Psoas muscle (tissue), 8 donors: Measurements from ENCODE around the gene ADAMTSL3. TPM values are rescaled to one million over a fixed set of nuclear protein-coding genes. Genes with fewer than 3 reads are reported as not detected.

Source experiments
- ATAC-seq, 4 donors: fragments of 200-7000 bp; cut with Tn5 transposase; one replicate each; pipeline ENCODE4 v1.9.1; 2020; ENCODE audit warnings: moderate library complexity in 3 of 4, mild to moderate bottlenecking in 2 of 4
- DNase-seq, 2 donors: peaks; one replicate each; pipeline ENCODE4 v3.0.0-alpha.2; 2020
- H3K27ac ChIP-seq: fragments of 200-600 bp; one replicate; pipeline ENCODE4 v1.8.0; 2022
- H3K27me3 ChIP-seq, 3 donors: fragments of 200-600 bp in 1 of 3; one replicate each; pipeline versions ENCODE4 v1.6.1 to v1.8.0; 2013 to 2022; ENCODE audit warnings: low read length in 2 of 3, mild to moderate bottlenecking in 2 of 3, moderate library complexity in 1 of 3; ENCODE audit not compliant: insufficient read depth in 3 of 3
- H3K36me3 ChIP-seq, 2 donors: fragments of 200-600 bp in 1 of 2; one replicate each; pipeline versions ENCODE4 v1.6.1 to v1.8.0; 2013 to 2022; ENCODE audit warnings: low read depth in 1 of 2, mild to moderate bottlenecking in 1 of 2, moderate library complexity in 1 of 2; ENCODE audit not compliant: insufficient read depth in 1 of 2
- H3K4me1 ChIP-seq: fragments of 200-600 bp; one replicate; pipeline ENCODE4 v1.8.0; 2022
- H3K4me3 ChIP-seq: fragments of 200-600 bp; one replicate; pipeline ENCODE4 v1.8.0; 2022; ENCODE audit warnings: mild to moderate bottlenecking
- H3K9me3 ChIP-seq: fragments of 200-600 bp; one replicate; pipeline ENCODE4 v1.8.0; 2022
- WGBS, 3 donors: extraction: QIAGEN DNeasy Blood & Tissue Kit; methylation state at CpG; one replicate each; pipeline versions ENCODE4 v1.1.6 to v1.1.7; 2013; 5-methylcytosine and 5-hydroxymethylcytosine counted together
- intact Hi-C, 2 donors: fragments of 100-400 bp; cut with DNase I; formaldehyde crosslinking; loops; one replicate each; pipeline versions ENCODE4 v1.11.0 to v1.14.2; 2022
- polyA plus RNA-seq, 3 donors: library from polyadenylated mRNA; stranded (reverse); fragments of 200-250 nt; gene quantifications; one replicate each; pipeline ENCODE4 v1.2.3, GENCODE V29; 2013
- total RNA-seq, 4 donors: library from RNA; stranded (reverse); fragmentation: NEBNext Ultra II Directional in 2 of 4; extraction: Animal tissue kit (Norgen Biotek cat#: 25700) in 2 of 4; gene quantifications; one replicate each; pipeline versions ENCODE4 v1.2.1 to v1.2.4, GENCODE V29; 2021 to 2023
- TF ChIP-seq, protein P1 (sequence below): fragments of 200-600 bp; IDR thresholded peaks from one replicate; pipeline ENCODE4 v1.8.0; 2022; ENCODE audit warnings: antibody characterized with exemption
- donor health status: healthy with polysubstance abuse.
- donor health status: DM: no; HTN: no; CAD: no; lungs with moderate emphysema.
- donor health status: Bipolar disorder and iron deficiency.
- donor health status: healthy.
- donor health status: DM: yes; HTN: yes; CAD: no.
- donor health status: DM: no; HTN: no; CAD: no.
- donor health status: DM: no; HTN: no; CAD: no.
- donor health status: DM: yes; HTN: yes; CAD: no.

The ADAMTSL3 gene
- total and polyA plus RNA-seq, 7 donors = 0.35 to 12.8 (median 2.1) TPM

DNA sequence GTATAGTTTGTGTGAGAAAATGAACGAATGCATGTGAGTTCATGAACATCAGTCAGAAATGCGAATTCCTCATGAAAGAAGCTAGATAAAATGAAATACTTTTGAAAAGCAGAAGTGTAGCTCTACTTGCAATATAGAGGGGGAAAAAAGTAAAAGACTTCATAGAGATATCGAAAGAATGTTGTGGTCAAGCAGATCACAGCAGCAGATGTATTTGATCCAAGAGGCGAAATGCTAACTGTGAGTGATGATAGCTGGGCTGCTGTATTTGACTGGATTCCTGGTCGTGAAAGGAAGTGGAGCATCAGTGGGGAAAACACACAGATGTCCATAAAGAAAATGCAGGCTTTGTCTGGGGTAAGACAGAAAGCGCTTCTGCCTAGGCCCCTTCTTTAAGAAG lies 112.4 kb downstream of the ADAMTSL3 start:
- TF ChIP-seq, protein P1, sequence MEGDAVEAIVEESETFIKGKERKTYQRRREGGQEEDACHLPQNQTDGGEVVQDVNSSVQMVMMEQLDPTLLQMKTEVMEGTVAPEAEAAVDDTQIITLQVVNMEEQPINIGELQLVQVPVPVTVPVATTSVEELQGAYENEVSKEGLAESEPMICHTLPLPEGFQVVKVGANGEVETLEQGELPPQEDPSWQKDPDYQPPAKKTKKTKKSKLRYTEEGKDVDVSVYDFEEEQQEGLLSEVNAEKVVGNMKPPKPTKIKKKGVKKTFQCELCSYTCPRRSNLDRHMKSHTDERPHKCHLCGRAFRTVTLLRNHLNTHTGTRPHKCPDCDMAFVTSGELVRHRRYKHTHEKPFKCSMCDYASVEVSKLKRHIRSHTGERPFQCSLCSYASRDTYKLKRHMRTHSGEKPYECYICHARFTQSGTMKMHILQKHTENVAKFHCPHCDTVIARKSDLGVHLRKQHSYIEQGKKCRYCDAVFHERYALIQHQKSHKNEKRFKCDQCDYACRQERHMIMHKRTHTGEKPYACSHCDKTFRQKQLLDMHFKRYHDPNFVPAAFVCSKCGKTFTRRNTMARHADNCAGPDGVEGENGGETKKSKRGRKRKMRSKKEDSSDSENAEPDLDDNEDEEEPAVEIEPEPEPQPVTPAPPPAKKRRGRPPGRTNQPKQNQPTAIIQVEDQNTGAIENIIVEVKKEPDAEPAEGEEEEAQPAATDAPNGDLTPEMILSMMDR = no peak
- Histone ChIP-seq H3K9me3 (no peaks in the 10 kb centered on the region), H3K36me3 (no peaks in the 10 kb centered on the region), H3K27ac (no peak overlapping the region), H3K27me3 (no peaks in the 10 kb centered on the region), H3K4me3 (no peak overlapping the region), H3K4me1 (no peaks in the 10 kb centered on the region)
- 84 to 89% (median 87%) methylated on average over 6 of the region's 6 CpGs for WGBS, 3 donors
- ATAC-seq = no peak
- no peak for DNase-seq
- intact Hi-C loops = no loop called here

DNA sequence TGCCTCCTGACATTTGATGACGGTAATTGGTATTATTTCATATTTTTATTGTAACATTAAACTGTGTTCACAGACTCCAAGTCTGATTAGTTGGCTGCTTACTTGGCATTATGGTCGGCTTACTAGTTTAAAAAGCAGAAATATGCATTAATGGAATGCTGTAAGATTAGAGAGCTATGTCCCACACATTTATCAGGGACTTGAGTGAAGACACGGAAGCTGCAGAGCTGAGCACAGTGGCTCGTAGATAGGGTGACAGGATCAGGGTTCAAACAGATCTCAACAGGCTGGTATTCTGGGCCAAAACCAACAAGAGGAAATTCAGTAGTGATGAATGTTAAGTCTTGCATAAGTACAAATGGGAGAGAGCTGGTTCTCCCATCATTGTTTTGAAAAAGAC lies 113.8 kb downstream of the ADAMTSL3 start:
- Histone ChIP-seq H3K4me1 (no peaks in the 10 kb centered on the region), H3K27ac (no peak overlapping the region), H3K9me3 (no peaks in the 10 kb centered on the region), H3K36me3 (no peaks in the 10 kb centered on the region), H3K27me3 (no peaks in the 10 kb centered on the region), H3K4me3 (no peak overlapping the region)
- ATAC-seq (no peak), DNase-seq (no peak)
- 73 to 78% (median 76%) methylated on average over 4 of the region's 4 CpGs for WGBS, 3 donors
- intact Hi-C loops = no loop called here
- TF ChIP-seq, protein P1 = no peak

DNA sequence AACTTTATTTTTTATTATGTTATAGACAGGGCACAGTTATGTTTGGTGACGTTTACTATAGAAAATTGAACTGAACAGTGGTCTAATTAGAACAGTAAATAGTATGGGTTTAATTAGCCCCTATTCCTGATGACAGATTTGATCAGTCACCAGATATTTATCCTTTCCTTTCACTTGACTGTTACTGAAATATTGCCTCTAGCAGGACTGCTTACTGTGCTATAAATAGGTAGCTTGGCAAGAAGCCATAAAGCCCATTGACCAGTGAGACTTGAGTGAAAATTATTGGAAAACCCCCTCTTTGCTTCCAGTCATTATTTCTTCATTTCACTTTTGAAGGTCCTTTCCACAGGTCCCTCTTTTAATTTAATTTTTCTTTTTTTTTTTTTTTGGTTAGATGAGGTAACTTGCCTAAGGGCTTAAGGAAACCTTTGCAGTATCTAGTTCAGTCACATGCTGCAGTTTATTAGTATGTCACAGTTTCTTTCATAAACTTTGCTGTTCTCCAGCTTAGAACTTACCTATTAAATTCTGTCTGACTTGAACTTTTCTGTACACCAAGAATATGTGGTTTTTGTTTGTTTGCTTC lies 115.6 kb downstream of the ADAMTSL3 start:
- ATAC-seq (no peak), DNase-seq (no peak)
- 61 to 71% (median 64%) methylated on average over 1 of the region's 1 CpG for WGBS, 3 donors
- H3K9me3 ChIP-seq = no peaks in the 10 kb centered on the region
- H3K27ac ChIP-seq = no peak overlapping the region
- H3K4me1 ChIP-seq = no peaks in the 10 kb centered on the region
- H3K27me3 ChIP-seq = no peaks in the 10 kb centered on the region
- H3K36me3 ChIP-seq = no peaks in the 10 kb centered on the region
- TF ChIP-seq, protein P1 = no peak
- H3K4me3 ChIP-seq = no peak overlapping the region
- intact Hi-C loops = no loop called here

DNA sequence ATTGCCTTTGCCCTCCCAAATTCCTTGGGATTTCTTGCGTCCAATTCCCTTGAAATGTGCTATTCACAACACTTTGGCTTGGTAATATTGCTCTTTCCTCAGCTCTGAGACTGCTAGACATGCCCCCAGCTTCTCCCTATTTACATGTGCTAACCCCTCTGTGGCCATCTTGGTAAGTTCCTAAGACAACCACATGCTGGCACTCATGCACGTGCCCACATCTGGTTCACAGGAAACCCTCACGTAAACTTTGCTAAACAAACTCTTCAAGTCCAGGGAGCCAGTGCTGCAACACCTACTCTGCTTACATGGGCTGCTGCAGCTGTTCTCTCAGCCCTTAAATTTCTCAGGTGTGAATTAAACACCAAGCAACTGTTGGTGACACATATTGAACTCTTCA lies 121.8 kb downstream of the ADAMTSL3 start:
- Histone ChIP-seq H3K36me3 (no peaks in the 10 kb centered on the region), H3K4me3 (no peak overlapping the region), H3K4me1 (no peaks in the 10 kb centered on the region), H3K27ac (no peak overlapping the region), H3K27me3 (no peaks in the 10 kb centered on the region), H3K9me3 (no peaks in the 10 kb centered on the region)
- intact Hi-C loops = no loop called here
- ATAC-seq (no peak), DNase-seq (no peak)
- 32 to 71% (median 63%) methylated on average over 2 to 3 of the region's 3 CpGs for WGBS, 3 donors
- TF ChIP-seq, protein P1 = no peak

DNA sequence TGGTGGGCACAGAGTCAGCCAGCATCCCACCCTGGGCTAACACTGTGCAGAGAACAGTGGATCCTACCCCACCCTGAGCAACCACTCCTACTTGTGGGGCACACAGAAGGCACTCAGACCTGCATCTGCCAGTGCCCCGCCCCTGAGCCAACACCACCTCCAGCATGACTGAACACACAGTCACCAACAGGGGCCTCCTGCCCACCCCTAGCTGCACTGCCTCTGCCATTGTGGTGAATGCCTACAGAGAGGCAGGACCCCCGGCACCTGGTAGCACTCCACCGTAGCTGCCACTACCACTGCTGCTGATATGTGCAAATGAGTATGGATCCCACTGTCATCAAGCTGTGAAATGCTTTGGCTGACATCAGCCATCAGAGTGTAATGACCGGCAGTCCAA lies 123.1 kb downstream of the ADAMTSL3 start:
- TF ChIP-seq, protein P1 = no peak
- Histone ChIP-seq H3K4me3 (no peak overlapping the region), H3K27ac (no peak overlapping the region), H3K27me3 (no peaks in the 10 kb centered on the region), H3K36me3 (no peaks in the 10 kb centered on the region), H3K4me1 (no peaks in the 10 kb centered on the region), H3K9me3 (no peaks in the 10 kb centered on the region)
- 90 to 94% (median 94%) methylated on average over 4 of the region's 4 CpGs for WGBS, 3 donors
- DNase-seq = no peak
- ATAC-seq = no peak
- intact Hi-C loops = no loop called here
